Lung (tissue), 12 donors: Measurements from ENCODE around the gene CLEC2L. TPM values are rescaled to one million over a fixed set of nuclear protein-coding genes. Genes with fewer than 3 reads are reported as not detected.

Experiments
- ATAC-seq: fragments of 200-7000 bp; cut with Tn5 transposase; one replicate; pipeline ENCODE4 v1.9.1; 2020; ENCODE audit warnings: moderate number of reproducible peaks; ENCODE audit not compliant: insufficient read depth, low FRiP score
- DNase-seq, 3 donors: peaks; one replicate each; pipeline ENCODE4 v3.0.0-alpha.2; 2013 to 2017
- H3K27ac ChIP-seq, 2 donors: one replicate each; pipeline ENCODE4 v1.5.1; 2013; ENCODE audit warnings: mild to moderate bottlenecking in 2 of 2, moderate library complexity in 2 of 2, control low read depth in 1 of 2, inconsistent platforms in 1 of 2, low read depth in 1 of 2, low read length in 1 of 2
- H3K27me3 ChIP-seq, 3 donors: one replicate each; pipeline ENCODE4 v1.5.1; 2013; ENCODE audit warnings: low read length in 2 of 3; ENCODE audit not compliant: control insufficient read depth in 3 of 3, insufficient read depth in 3 of 3
- H3K36me3 ChIP-seq, 4 donors: one replicate each; pipeline ENCODE4 v1.5.1; 2013; ENCODE audit warnings: low read length in 4 of 4, mild to moderate bottlenecking in 1 of 4, moderate library complexity in 1 of 4; ENCODE audit not compliant: control insufficient read depth in 4 of 4, insufficient read depth in 4 of 4
- H3K4me1 ChIP-seq, 5 donors: one replicate each; pipeline ENCODE4 v1.5.1; 2013; ENCODE audit warnings: low read length in 5 of 5, mild to moderate bottlenecking in 2 of 5, moderate library complexity in 1 of 5; ENCODE audit not compliant: control insufficient read depth in 5 of 5, insufficient read depth in 5 of 5
- H3K4me3 ChIP-seq: one replicate; pipeline ENCODE4 v1.5.1; 2013; ENCODE audit warnings: mild to moderate bottlenecking, control low read depth, moderate library complexity
- H3K9ac ChIP-seq, 2 donors: one replicate each; pipeline ENCODE4 v1.5.1; 2013; ENCODE audit warnings: low read length in 2 of 2, control low read depth in 1 of 2; ENCODE audit not compliant: insufficient read depth in 1 of 2
- H3K9me3 ChIP-seq, 4 donors: one replicate each; pipeline ENCODE4 v1.5.1; 2013; ENCODE audit warnings: low read length in 3 of 4, mild to moderate bottlenecking in 1 of 4, moderate library complexity in 1 of 4; ENCODE audit not compliant: control insufficient read depth in 4 of 4, insufficient read depth in 3 of 4
- WGBS, 2 donors: extraction: QIAGEN DNeasy Blood & Tissue Kit; methylation state at CpG; one replicate each; pipeline ENCODE4 v1.1.7; 2013; 5-methylcytosine and 5-hydroxymethylcytosine counted together
- polyA plus RNA-seq, 2 donors: library from polyadenylated mRNA; stranded (reverse); fragments of 200-250 nt; gene quantifications; one replicate each; pipeline ENCODE4 v1.2.1, GENCODE V29; 2013
- total RNA-seq, 2 donors: library from RNA; depleted of rRNA in 1 of 2; stranded (reverse); fragments of >200 nt in 1 of 2; gene quantifications; one replicate each; pipeline ENCODE4 v1.2.1, GENCODE V29; 2014 to 2021
- TF ChIP-seq, protein P1 (sequence below): IDR thresholded peaks from 2 replicates; pipeline ENCODE4 v1.5.1; 2012; ENCODE audit warnings: mild to moderate bottlenecking; ENCODE audit errors: control extremely low read depth, extremely low read depth
- donor health status: control.
- donor health status: control.
- donor health status: Bipolar disorder and iron deficiency.
- donor health status: healthy.
- donor health status: DM: yes; HTN: yes; CAD: no.

Gene CLEC2L
- total and polyA plus RNA-seq, 4 donors = 0.03 TPM; not detected in 3

DNA sequence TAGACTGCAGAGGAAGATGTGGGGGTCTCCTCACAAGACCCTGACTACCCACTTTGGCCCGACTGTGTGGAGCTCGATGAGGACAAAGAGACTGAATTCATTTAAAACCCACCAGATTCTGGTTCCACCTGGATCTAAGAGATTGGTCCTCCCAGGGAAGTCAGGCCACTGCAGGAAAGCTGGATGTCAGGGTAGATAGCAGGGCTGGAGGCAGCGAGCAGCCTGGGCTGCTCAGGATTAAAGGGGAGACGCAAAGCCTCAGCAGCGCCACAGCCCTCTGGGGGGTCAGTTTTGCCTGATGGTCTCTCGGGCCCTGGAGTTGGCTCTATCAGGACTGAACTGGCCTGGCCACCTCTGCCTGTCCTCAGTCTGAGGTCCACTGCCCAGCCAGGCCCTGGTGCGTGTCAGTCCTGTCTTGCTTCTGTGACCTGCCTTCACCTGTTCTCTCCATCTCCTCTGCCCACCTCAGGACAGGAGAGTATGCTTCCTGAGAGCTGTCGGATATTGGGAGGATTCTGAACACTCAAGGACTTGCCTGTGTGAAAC, 27.8 kb upstream of the CLEC2L start:
- Histone ChIP-seq H3K36me3 (no peaks in the 10 kb centered on the region), H3K9ac (no peak overlapping the region), H3K27me3 (peaks cover 0 to 7% (median 0%) of the 10 kb centered on the region in 3 donors), H3K27ac (no peak overlapping the region), H3K4me1 (peaks cover 0 to 3% (median 0%) of the 10 kb centered on the region in 5 donors), H3K9me3 (peaks cover 0 to 14% (median 8%) of the 10 kb centered on the region in 4 donors), H3K4me3 (no peak overlapping the region)
- 91 to 95% methylated on average over 7 to 8 of the region's 8 CpGs for WGBS, 2 donors
- no peak for DNase-seq
- ATAC-seq = no peak
- TF ChIP-seq, protein P1, sequence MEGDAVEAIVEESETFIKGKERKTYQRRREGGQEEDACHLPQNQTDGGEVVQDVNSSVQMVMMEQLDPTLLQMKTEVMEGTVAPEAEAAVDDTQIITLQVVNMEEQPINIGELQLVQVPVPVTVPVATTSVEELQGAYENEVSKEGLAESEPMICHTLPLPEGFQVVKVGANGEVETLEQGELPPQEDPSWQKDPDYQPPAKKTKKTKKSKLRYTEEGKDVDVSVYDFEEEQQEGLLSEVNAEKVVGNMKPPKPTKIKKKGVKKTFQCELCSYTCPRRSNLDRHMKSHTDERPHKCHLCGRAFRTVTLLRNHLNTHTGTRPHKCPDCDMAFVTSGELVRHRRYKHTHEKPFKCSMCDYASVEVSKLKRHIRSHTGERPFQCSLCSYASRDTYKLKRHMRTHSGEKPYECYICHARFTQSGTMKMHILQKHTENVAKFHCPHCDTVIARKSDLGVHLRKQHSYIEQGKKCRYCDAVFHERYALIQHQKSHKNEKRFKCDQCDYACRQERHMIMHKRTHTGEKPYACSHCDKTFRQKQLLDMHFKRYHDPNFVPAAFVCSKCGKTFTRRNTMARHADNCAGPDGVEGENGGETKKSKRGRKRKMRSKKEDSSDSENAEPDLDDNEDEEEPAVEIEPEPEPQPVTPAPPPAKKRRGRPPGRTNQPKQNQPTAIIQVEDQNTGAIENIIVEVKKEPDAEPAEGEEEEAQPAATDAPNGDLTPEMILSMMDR = no peak

DNA sequence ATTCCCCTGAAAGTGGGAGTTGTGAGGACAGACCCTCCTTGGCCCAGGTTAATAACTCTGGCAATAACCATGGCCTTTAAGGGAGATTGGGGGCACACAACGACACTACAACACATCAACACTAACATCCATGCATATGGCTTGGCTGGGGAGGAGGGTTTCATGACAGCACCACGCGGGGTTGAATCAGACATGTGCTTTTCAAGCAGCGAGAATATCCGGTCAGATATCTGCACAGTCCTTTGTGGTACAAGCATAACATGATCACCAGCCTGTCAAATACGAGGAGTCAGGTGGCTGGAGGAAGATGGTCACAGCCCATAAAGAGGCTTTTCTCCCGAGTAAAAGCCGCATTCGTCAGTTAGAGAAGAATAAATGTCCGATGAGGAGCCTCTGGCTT, 27.0 kb upstream of the CLEC2L start:
- Histone ChIP-seq H3K4me3 (no peak overlapping the region), H3K9ac (no peak overlapping the region), H3K27ac (no peak overlapping the region), H3K36me3 (no peaks in the 10 kb centered on the region), H3K4me1 (peaks cover 0 to 3% (median 0%) of the 10 kb centered on the region in 5 donors), H3K9me3 (peaks cover 0 to 11% (median 8%) of the 10 kb centered on the region in 4 donors), H3K27me3 (peaks cover 0 to 7% (median 0%) of the 10 kb centered on the region in 3 donors)
- TF ChIP-seq, protein P1 = no peak
- ATAC-seq (no peak), DNase-seq (no peak)
- WGBS, 2 donors = 94 to 95% methylated on average over 10 of the region's 10 CpGs

DNA sequence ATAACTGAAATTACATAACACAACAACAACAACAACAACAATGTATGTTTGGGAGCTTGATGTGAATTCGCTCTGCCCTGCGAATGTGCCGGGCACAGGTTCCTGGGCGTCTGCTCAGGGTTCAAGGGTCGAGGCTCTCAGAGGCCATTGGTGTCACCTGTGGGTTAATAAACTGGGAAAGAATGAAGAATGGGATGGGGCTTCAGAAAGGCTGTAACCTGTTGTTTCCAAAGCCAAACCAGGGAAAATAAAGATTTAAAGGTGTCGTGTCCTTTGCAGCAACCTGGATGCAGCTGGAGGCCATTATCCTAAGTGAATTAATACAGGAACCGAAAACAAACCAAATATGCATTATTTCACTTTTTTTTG, 22.7 kb upstream of the CLEC2L start:
- TF ChIP-seq, protein P1 = no peak
- peaks cover 0 to 3% (median 0%) of the 10 kb centered on the region in 5 donors for H3K4me1 ChIP-seq
- no peak overlapping the region for H3K27ac ChIP-seq
- DNase-seq (no peak), ATAC-seq (no peak)
- 96 to 98% methylated on average over 7 of the region's 7 CpGs for WGBS, 2 donors
- H3K36me3 ChIP-seq = no peaks in the 10 kb centered on the region
- no peaks in the 10 kb centered on the region for H3K9me3 ChIP-seq
- peaks cover 0 to 7% (median 0%) of the 10 kb centered on the region in 3 donors for H3K27me3 ChIP-seq
- H3K4me3 ChIP-seq = no peak overlapping the region
- no peak overlapping the region for H3K9ac ChIP-seq

DNA sequence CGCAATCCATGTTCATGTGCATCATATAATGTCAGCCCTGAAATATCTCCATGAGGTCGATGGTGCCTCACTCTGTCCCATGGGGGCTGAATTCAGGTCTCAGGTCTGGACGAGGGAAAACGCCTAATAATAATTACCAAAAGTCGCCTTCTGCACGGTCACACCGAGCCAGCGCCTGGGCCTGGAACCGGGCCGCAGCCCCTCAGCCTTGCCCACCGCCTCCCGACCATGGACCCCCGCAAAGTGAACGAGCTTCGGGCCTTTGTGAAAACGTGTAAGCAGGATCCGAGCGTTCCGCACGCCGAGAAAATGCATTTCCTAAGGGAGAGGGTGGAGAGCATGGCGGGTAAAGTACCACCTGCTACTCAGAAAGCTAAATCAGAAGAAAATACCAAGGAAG, 21.3 kb upstream of the CLEC2L start:
- no peaks in the 10 kb centered on the region for H3K36me3 ChIP-seq
- TF ChIP-seq, protein P1 = no peak
- no peaks in the 10 kb centered on the region for H3K9me3 ChIP-seq
- no peak overlapping the region for H3K27ac ChIP-seq
- H3K9ac ChIP-seq = no peak overlapping the region
- peaks cover 0 to 3% (median 0%) of the 10 kb centered on the region in 5 donors for H3K4me1 ChIP-seq
- WGBS, 2 donors = 89 to 95% methylated on average over 22 of the region's 22 CpGs
- peaks cover 0 to 7% (median 0%) of the 10 kb centered on the region in 3 donors for H3K27me3 ChIP-seq
- no peak for ATAC-seq
- no peak overlapping the region for H3K4me3 ChIP-seq
- DNase-seq = no peak
